ENCODE data around the gene S1PR1. TPM values are rescaled to one million over a fixed set of nuclear protein-coding genes. Genes with fewer than 3 reads are reported as not detected.

S1PR1 gene
- total RNA-seq, 1 donor from 2014 or later: 8.7 TPM

GRCh38 chr1:101241485-101242225 is 4.8 kb downstream of the S1PR1 start:
- Mint-ChIP-seq H3K4me1 (peaks cover 23% of the 10 kb centered on the region), H3K27ac (no peak overlapping the region), H3K36me3 (peaks cover 39% of the 10 kb centered on the region), H3K27me3 (ENCODE audit: insufficient read depth, low read depth) (no peaks in the 10 kb centered on the region), H3K9me3 (no peaks in the 10 kb centered on the region), H3K4me3 (no peak overlapping the region)
- Histone ChIP-seq H3K9me3 (ENCODE audit: low read depth) (no peaks in the 10 kb centered on the region), H3F3A (ENCODE audit: low read depth) (peaks cover 10% of the 10 kb centered on the region), H3K79me2 (ENCODE audit: low read depth) (no peaks in the 10 kb centered on the region), H3K9ac (no peak overlapping the region), H3K27me3 (peaks cover 11% of the 10 kb centered on the region), H3K27ac (no peak overlapping the region), H3K36me3 (no peaks in the 10 kb centered on the region), H3K4me2 (no peak overlapping the region), H3K4me1 (peaks cover 7% of the 10 kb centered on the region), H4K20me1 (ENCODE audit: low read depth) (peaks cover 4% of the 10 kb centered on the region), H3K4me3 (no peak overlapping the region), H2AFZ (replicated peaks) (no peak overlapping the region)
- TF ChIP-seq CTCF (IDR thresholded peaks at IDR 0.05): no peak
- no peak for TF ChIP-seq EZH2 (IDR thresholded peaks at IDR 0.05)
- TF ChIP-seq EZH2phosphoT487 (IDR thresholded peaks at IDR 0.05): no peak
- no peak for DNase-seq (ENCODE audit: low spot score)

DNA sequence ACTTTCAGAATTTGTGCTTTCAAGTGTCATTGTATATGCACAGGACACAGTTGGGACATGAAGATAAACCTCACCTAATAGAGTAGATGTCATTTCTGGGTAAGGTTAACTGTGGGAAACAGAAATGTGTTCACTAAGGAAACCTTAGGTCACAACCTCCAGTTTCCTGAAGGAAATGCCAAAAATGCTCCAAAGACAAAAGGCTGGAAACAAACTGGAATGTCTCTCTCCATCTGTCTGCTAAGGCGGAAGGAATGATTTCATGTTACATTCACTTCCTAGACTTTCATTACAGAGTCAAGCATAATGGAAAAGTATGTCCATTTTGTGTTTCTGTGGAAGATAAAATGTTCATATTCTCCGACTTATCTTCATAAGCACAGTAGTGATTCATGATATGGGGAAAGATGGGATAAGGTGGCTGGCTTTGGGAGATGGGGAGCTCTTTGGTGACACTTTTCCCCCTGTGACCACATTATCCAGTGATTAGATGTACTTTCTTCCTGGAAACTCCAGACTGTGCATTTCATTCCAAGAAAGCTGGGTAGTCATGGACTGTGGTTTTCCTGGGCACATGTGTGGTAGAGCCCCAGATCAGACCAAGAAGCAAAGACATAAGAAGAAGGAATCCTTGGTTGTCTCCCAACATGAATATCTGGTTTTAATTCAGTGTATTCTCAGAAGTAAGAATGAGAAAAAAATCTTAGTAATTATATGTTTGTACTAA is 5.7 kb downstream of the S1PR1 start:
- Histone ChIP-seq H3K36me3 (no peaks in the 10 kb centered on the region), H3K4me1 (peaks cover 7% of the 10 kb centered on the region), H3K9ac (no peak overlapping the region), H3K79me2 (ENCODE audit: low read depth) (no peaks in the 10 kb centered on the region), H3F3A (ENCODE audit: low read depth) (peaks cover 2% of the 10 kb centered on the region), H3K27me3 (peaks cover 11% of the 10 kb centered on the region), H3K9me3 (ENCODE audit: low read depth) (no peaks in the 10 kb centered on the region), H3K4me2 (no peak overlapping the region), H2AFZ (replicated peaks) (no peak overlapping the region), H3K4me3 (no peak overlapping the region), H3K27ac (no peak overlapping the region), H4K20me1 (ENCODE audit: low read depth) (peaks cover 4% of the 10 kb centered on the region)
- no peak for DNase-seq (ENCODE audit: low spot score)
- Mint-ChIP-seq H3K27me3 (ENCODE audit: insufficient read depth, low read depth) (no peaks in the 10 kb centered on the region), H3K4me3 (no peak overlapping the region), H3K4me1 (peaks cover 23% of the 10 kb centered on the region), H3K36me3 (peaks cover 39% of the 10 kb centered on the region), H3K27ac (no peak overlapping the region), H3K9me3 (no peaks in the 10 kb centered on the region)
- TF ChIP-seq CTCF (IDR thresholded peaks at IDR 0.05) (no peak), EZH2phosphoT487 (IDR thresholded peaks at IDR 0.05) (no peak), EZH2 (IDR thresholded peaks at IDR 0.05) (no peak)

DNA sequence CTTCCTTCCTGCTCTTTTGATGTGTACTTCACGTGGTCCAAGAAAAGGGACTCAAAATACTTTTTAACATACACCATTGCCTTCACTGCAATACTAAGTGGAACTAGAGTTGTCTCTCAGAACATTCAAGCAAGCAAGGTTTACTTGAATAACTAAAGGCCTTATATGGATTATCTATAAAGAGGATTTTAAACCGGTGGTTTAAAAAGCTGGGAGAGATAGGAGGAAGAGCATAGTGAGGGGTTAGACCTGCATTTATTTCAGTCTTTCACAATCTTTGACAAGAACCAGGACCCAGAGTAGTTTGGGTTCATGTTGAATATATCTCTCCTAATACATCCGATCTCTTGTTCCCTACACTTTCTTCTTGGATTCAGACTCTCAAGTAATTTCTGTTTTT is 6.9 kb downstream of the S1PR1 start:
- Histone ChIP-seq H4K20me1 (ENCODE audit: low read depth) (peaks cover 4% of the 10 kb centered on the region), H2AFZ (replicated peaks) (no peak overlapping the region), H3F3A (ENCODE audit: low read depth) (no peaks in the 10 kb centered on the region), H3K79me2 (ENCODE audit: low read depth) (no peaks in the 10 kb centered on the region), H3K27me3 (no peaks in the 10 kb centered on the region), H3K36me3 (no peaks in the 10 kb centered on the region), H3K9ac (no peak overlapping the region), H3K27ac (no peak overlapping the region), H3K4me1 (no peaks in the 10 kb centered on the region), H3K9me3 (ENCODE audit: low read depth) (no peaks in the 10 kb centered on the region), H3K4me3 (no peak overlapping the region), H3K4me2 (no peak overlapping the region)
- Mint-ChIP-seq H3K27ac (no peak overlapping the region), H3K4me3 (no peak overlapping the region), H3K27me3 (ENCODE audit: insufficient read depth, low read depth) (no peaks in the 10 kb centered on the region), H3K36me3 (peaks cover 36% of the 10 kb centered on the region), H3K9me3 (no peaks in the 10 kb centered on the region), H3K4me1 (peaks cover 18% of the 10 kb centered on the region)
- no peak for TF ChIP-seq EZH2 (IDR thresholded peaks at IDR 0.05)
- TF ChIP-seq CTCF (IDR thresholded peaks at IDR 0.05): no peak
- TF ChIP-seq EZH2phosphoT487 (IDR thresholded peaks at IDR 0.05): no peak
- DNase-seq (ENCODE audit: low spot score): no peak
